ENCODE data around the gene MFRP.

MFRP gene

DNA sequence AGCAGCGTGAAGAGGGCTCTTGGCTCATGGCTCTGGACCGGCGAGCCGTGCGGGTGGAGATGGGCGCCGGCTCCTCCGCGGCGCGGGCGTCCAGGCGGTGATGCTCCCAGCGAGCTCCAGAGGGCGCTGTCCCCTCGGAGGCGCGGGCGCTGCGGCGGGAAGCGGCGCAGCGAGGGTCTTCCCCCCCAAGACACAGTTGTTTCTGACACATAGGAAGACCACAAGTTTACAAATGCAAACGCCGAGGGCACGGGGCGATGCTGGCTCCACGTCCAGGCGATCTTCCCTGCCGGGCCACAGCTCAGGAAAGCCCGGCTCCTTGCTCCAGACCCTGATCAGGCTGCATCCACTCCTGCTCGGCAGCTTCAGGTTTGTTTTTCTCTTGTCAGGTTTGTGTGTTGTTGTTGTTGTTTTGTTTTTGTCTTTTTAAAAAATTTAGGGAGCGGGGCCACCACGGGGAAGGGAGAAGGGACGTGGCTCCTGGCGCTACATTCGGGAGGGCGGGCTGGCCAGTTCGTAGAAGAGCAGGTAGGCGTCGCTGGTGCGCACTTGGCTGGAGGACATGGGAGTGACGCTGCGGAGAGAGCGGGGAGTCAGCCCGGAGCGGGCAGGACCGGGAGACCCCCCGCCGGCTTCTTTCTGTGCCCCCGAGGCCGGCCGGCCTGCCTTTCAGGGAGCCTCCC is 10.0 kb upstream of the MFRP start:
- Histone ChIP-seq H3K4me3 (ENCODE audit: low read length, poor library complexity, severe bottlenecking) (peak overlapping the region; percentile 90), H3K27me3 (ENCODE audit: insufficient read depth, low read length, poor library complexity, severe bottlenecking) (no peaks in the 10 kb centered on the region), H3K36me3 (ENCODE audit: insufficient read depth, low read length) (no peaks in the 10 kb centered on the region), H3K4me2 (ENCODE audit: low read depth, low read length, poor library complexity, severe bottlenecking) (peak overlapping the region; percentile 86), H3F3A (ENCODE audit: low read depth) (no peaks in the 10 kb centered on the region), H4K20me1 (ENCODE audit: insufficient read depth, low read length, poor library complexity, severe bottlenecking) (no peaks in the 10 kb centered on the region), H3K79me2 (ENCODE audit: insufficient read depth, low read length) (no peaks in the 10 kb centered on the region), H3K9ac (ENCODE audit: low read depth, low read length, poor library complexity, severe bottlenecking) (peak overlapping the region; percentile 83), H3K9me3 (ENCODE audit: insufficient read depth, low read depth, low read length) (no peaks in the 10 kb centered on the region), H3K4me1 (ENCODE audit: insufficient read depth, low read length, poor library complexity, severe bottlenecking) (peaks cover 10% of the 10 kb centered on the region), H3K9me2 (replicated peaks; ENCODE audit: low read depth, low read length) (no peaks in the 10 kb centered on the region), H2AFZ (ENCODE audit: low read length) (peak overlapping the region; percentile 100)
- TF ChIP-seq EZH2phosphoT487 (IDR thresholded peaks at IDR 0.05; ENCODE audit: borderline replicate concordance) (no peak), CTCF (conservative IDR thresholded peaks at IDR 0.05; ENCODE audit: low read length) (peak; percentile 86)

DNA sequence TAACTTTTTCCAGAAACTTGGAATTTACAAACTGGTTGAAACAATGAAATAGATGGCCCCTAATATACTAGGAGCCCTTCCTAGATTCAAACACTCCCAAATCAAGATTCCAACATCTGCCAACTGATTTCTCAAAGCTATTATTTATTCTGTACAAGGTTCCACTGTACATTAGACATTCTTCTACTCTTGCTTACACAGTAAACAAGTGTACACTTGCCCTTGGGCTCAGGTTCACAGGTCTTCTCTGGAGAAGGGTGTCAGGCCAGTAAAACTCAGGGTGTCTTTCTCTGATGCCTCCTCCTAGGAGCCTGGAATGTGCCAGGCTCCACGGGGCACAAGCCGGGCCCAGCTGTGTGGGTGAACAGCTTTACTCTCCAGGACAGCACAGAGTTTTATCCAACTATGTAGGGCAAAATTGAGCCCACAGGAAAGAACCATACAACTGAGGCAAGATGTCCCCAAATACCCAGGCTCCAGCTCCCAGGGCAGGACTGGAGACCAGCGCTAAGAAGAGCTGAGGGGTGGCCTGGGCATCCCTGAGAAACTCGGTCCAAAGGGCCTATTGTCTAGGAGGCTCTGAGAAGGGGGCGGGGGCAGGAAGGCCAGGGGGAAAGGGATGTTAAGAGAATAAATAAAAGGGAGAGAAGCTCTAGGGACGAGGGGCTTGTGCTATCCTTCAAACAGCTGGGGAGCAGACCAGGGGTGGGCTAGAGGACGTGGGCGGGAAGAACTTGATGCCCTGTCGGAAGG is 8.8 kb upstream of the MFRP start:
- H3K36me3 ChIP-seq (ENCODE audit: insufficient read depth, low read length): no peaks in the 10 kb centered on the region
- no peak overlapping the region for H3K4me3 ChIP-seq (ENCODE audit: low read length, poor library complexity, severe bottlenecking)
- no peaks in the 10 kb centered on the region for H3K9me3 ChIP-seq (ENCODE audit: insufficient read depth, low read depth, low read length)
- no peaks in the 10 kb centered on the region for H3F3A ChIP-seq (ENCODE audit: low read depth)
- no peaks in the 10 kb centered on the region for H3K79me2 ChIP-seq (ENCODE audit: insufficient read depth, low read length)
- no peak overlapping the region for H3K9ac ChIP-seq (ENCODE audit: low read depth, low read length, poor library complexity, severe bottlenecking)
- no peak overlapping the region for H3K4me2 ChIP-seq (ENCODE audit: low read depth, low read length, poor library complexity, severe bottlenecking)
- H3K4me1 ChIP-seq (ENCODE audit: insufficient read depth, low read length, poor library complexity, severe bottlenecking): peaks cover 10% of the 10 kb centered on the region
- no peaks in the 10 kb centered on the region for H3K9me2 ChIP-seq (replicated peaks; ENCODE audit: low read depth, low read length)
- no peaks in the 10 kb centered on the region for H4K20me1 ChIP-seq (ENCODE audit: insufficient read depth, low read length, poor library complexity, severe bottlenecking)
- H3K27me3 ChIP-seq (ENCODE audit: insufficient read depth, low read length, poor library complexity, severe bottlenecking): no peaks in the 10 kb centered on the region
- no peak overlapping the region for H2AFZ ChIP-seq (ENCODE audit: low read length)
- TF ChIP-seq CTCF (conservative IDR thresholded peaks at IDR 0.05; ENCODE audit: low read length) (no peak), EZH2phosphoT487 (IDR thresholded peaks at IDR 0.05; ENCODE audit: borderline replicate concordance) (no peak)

DNA sequence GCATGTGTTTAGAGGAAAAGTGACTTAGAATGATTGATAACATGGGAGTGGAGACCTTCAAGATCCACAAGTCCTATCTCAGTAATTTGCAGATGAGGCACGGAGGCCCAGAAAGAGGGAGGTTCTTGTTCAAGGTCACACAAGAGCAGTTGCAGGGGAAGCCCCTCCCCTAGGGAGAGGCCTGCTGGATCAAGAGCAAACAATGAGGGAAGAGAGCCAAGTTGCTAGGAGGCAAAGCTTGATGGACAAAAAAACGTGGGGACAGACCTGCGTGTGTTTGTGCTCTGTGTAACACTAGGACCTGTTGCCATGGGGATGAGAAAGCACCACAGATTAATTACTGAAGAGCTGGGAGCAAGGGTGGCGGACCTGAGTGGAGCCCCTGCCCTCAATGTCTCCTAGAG is 6.4 kb upstream of the MFRP start:
- no peak overlapping the region; the same call in 1 of the 2 replicates for H2AFZ ChIP-seq (ENCODE audit: low read length)

More for the DNA sequence above, 6.4 kb upstream of the MFRP start:
- Histone ChIP-seq H3K4me3 (ENCODE audit: low read length, poor library complexity, severe bottlenecking) (no peak overlapping the region), H3K9me2 (replicated peaks; ENCODE audit: low read depth, low read length) (no peaks in the 10 kb centered on the region), H3K9ac (ENCODE audit: low read depth, low read length, poor library complexity, severe bottlenecking) (no peak overlapping the region), H3K36me3 (ENCODE audit: insufficient read depth, low read length) (no peaks in the 10 kb centered on the region), H4K20me1 (ENCODE audit: insufficient read depth, low read length, poor library complexity, severe bottlenecking) (no peaks in the 10 kb centered on the region), H3K4me2 (ENCODE audit: low read depth, low read length, poor library complexity, severe bottlenecking) (no peak overlapping the region), H3K4me1 (ENCODE audit: insufficient read depth, low read length, poor library complexity, severe bottlenecking) (no peaks in the 10 kb centered on the region), H3K9me3 (ENCODE audit: insufficient read depth, low read depth, low read length) (no peaks in the 10 kb centered on the region), H3K27me3 (ENCODE audit: insufficient read depth, low read length, poor library complexity, severe bottlenecking) (no peaks in the 10 kb centered on the region), H3K79me2 (ENCODE audit: insufficient read depth, low read length) (no peaks in the 10 kb centered on the region), H3F3A (ENCODE audit: low read depth) (no peaks in the 10 kb centered on the region)
- TF ChIP-seq CTCF (conservative IDR thresholded peaks at IDR 0.05; ENCODE audit: low read length) (no peak), EZH2phosphoT487 (IDR thresholded peaks at IDR 0.05; ENCODE audit: borderline replicate concordance) (no peak)
